ENCODE results near the gene ITPR2. TPM values are rescaled to one million over a fixed set of nuclear protein-coding genes. Genes with fewer than 3 reads are reported as not detected.
"Not testable (repeated sequence)": the region's sequence is repeated elsewhere in the genome, so short reads cannot be mapped to it uniquely, and the experiment has no call there.

Gene ITPR2
- total RNA-seq, 1 donor from 2014 or later, result 15.8 TPM

DNA sequence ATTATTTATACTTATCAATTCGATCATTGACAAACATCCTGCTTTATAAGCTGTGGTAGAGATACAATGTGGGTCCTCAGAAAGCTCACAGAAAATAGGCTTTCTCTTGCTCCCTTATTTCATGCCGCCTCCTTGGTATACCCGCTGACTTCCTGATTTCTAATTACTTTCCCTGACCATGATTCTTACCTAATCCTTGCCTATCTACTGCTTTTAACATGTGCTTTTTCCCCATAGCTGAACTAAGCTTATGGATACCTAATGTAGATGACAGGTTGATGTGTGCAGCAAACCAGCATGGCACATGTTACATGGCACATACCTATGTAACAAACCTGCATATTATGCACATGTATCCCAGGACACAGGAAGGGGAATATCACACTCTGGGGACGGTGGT is 65.1 kb downstream of the ITPR2 start:
- intact Hi-C loops (cut with micrococcal nuclease), result no loop called here
- Histone ChIP-seq H3K27me3 (ENCODE audit: low read depth) (no peaks in the 10 kb centered on the region), H3K36me3 (no peaks in the 10 kb centered on the region), H3K27ac (replicated peaks) (no peak overlapping the region), H3K4me3 (no peak overlapping the region), H3K9me3 (replicated peaks) (peaks cover 22% of the 10 kb centered on the region), H3K4me1 (peaks cover 3% of the 10 kb centered on the region)
- no peak for DNase-seq
- TF ChIP-seq CTCF (IDR thresholded peaks at IDR 0.05; ENCODE audit: borderline replicate concordance), result no peak

GRCh38 chr12:26767116-26767515 is 65.9 kb downstream of the ITPR2 start:
- Histone ChIP-seq H3K36me3 (peaks cover 3% of the 10 kb centered on the region), H3K27ac (replicated peaks) (no peak overlapping the region), H3K4me3 (no peak overlapping the region), H3K9me3 (replicated peaks) (peaks cover 29% of the 10 kb centered on the region), H3K27me3 (ENCODE audit: low read depth) (no peaks in the 10 kb centered on the region), H3K4me1 (peaks cover 3% of the 10 kb centered on the region)
- DNase-seq, result no peak
- intact Hi-C loops (cut with micrococcal nuclease), result no loop called here
- no peak for TF ChIP-seq CTCF (IDR thresholded peaks at IDR 0.05; ENCODE audit: borderline replicate concordance)

DNA sequence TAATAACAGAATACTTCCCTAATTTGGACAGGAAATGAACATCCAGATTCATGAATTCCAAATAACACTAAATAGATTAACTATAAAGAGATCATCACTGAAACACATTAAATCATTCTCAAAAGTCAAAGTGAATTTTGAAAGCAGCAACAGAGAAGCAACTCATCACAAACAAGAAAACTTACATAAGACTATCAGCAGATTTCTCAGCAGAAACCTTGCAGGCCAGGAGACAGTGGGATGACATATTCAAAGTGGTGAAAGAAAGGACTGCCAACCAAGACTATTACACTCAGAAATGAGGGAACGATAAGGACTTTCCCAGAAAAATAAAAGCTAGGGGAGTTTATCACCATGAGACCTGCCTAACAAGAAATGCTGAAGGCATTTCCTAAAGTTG is 70.8 kb downstream of the ITPR2 start:
- Histone ChIP-seq H3K27ac (replicated peaks) (no peak overlapping the region), H3K27me3 (ENCODE audit: low read depth) (no peaks in the 10 kb centered on the region), H3K4me3 (no peak overlapping the region), H3K9me3 (replicated peaks) (peaks cover 43% of the 10 kb centered on the region), H3K36me3 (peaks cover 7% of the 10 kb centered on the region), H3K4me1 (no peaks in the 10 kb centered on the region)
- no peak for DNase-seq
- intact Hi-C loops (cut with micrococcal nuclease), result no loop called here
- no peak for TF ChIP-seq CTCF (IDR thresholded peaks at IDR 0.05; ENCODE audit: borderline replicate concordance)

- H3K9me3 ChIP-seq (replicated peaks), result peaks cover 43% of the 10 kb centered on the region
- no peak for DNase-seq
- peaks cover 7% of the 10 kb centered on the region for H3K36me3 ChIP-seq
- no peaks in the 10 kb centered on the region for H3K27me3 ChIP-seq (ENCODE audit: low read depth)
- H3K4me1 ChIP-seq, result no peaks in the 10 kb centered on the region
- no peak for TF ChIP-seq CTCF (IDR thresholded peaks at IDR 0.05; ENCODE audit: borderline replicate concordance)
- intact Hi-C loops (cut with micrococcal nuclease), result no loop called here
- no peak overlapping the region for H3K4me3 ChIP-seq
- H3K27ac ChIP-seq (replicated peaks), result no peak overlapping the region
Observed at GRCh38 chr12:26761775-26762174, 71.2 kb downstream of the ITPR2 start.

GRCh38 chr12:26760657-26761293 is 72.2 kb downstream of the ITPR2 start:
- Histone ChIP-seq H3K4me3 (no peak overlapping the region), H3K27ac (replicated peaks) (no peak overlapping the region), H3K9me3 (replicated peaks) (peaks cover 48% of the 10 kb centered on the region), H3K36me3 (peaks cover 7% of the 10 kb centered on the region), H3K27me3 (ENCODE audit: low read depth) (no peaks in the 10 kb centered on the region), H3K4me1 (no peaks in the 10 kb centered on the region)
- intact Hi-C loops (cut with micrococcal nuclease), result no loop called here
- DNase-seq, result no peak
- TF ChIP-seq CTCF (IDR thresholded peaks at IDR 0.05; ENCODE audit: borderline replicate concordance), result no peak

GRCh38 chr12:26755362-26755761 is 77.6 kb downstream of the ITPR2 start:
- H3K4me3 ChIP-seq; H3K4me1 ChIP-seq; DNase-seq; H3K27ac ChIP-seq (replicated peaks); H3K36me3 ChIP-seq; H3K27me3 ChIP-seq (ENCODE audit: low read depth); intact Hi-C loops (cut with micrococcal nuclease): not testable (repeated sequence)
- H3K9me3 ChIP-seq (replicated peaks), result peaks cover 12% of the 10 kb centered on the region
